Inflammatory macrophage treated with lipopolysaccharide for 1 hour (primary cell): ENCODE data around the gene CORO6.

Source experiments
- DNase-seq, 2 donors: peaks; one replicate each; pipeline ENCODE4 v3.0.0-alpha.2; 2020 to 2022

Gene CORO6

DNA sequence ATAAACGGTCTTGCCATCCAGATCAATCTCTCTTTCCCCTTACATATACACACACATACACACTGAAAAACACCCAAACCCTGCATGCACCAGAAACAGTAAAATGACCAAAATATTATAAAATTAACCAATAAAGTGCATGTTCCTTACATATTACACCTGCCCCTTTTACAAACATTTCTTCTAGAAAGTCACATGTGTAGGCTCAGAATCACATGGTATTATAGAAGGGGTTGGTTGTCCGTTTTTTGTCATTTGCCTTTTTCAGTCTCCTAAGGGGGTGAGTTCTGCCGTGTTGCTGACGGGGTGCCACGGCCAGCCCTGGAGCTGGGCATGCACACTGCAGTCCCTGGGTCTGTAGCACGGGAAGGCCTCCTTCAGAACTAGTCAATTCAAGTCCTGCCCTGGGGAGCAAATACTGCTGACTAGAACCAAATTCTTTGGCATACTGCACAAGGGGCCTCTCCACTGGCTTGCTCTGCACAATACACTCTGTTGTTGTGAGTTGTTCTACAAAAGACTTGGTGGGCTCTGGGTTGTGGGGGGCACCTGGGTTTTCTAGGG is 8.0 kb upstream of the CORO6 start:
- no peak for DNase-seq

DNA sequence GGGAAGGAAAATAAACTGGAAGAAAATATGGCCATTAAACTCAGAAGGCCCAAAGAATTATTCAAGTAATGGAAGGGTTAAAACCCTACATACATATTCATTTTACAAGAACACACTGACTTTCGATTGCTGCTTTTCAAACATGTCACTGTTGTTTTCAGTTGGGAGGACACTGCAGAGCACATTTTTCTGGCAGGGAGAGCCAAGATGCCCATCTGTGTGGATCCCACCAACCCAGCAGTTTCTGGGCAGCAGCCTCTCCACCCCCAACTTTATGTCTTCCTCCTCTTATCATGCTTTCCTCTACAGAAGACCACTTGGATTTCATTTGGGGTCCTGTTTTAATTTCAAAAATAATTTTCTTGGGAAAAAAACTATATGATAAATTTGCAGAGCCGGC is 7.1 kb upstream of the CORO6 start:
- DNase-seq: no peak

GRCh38 chr17:29628644-29629043 is 5.9 kb upstream of the CORO6 start:
- DNase-seq: no peak

GRCh38 chr17:29627951-29628350 is 5.2 kb upstream of the CORO6 start:
- DNase-seq: no peak

DNA sequence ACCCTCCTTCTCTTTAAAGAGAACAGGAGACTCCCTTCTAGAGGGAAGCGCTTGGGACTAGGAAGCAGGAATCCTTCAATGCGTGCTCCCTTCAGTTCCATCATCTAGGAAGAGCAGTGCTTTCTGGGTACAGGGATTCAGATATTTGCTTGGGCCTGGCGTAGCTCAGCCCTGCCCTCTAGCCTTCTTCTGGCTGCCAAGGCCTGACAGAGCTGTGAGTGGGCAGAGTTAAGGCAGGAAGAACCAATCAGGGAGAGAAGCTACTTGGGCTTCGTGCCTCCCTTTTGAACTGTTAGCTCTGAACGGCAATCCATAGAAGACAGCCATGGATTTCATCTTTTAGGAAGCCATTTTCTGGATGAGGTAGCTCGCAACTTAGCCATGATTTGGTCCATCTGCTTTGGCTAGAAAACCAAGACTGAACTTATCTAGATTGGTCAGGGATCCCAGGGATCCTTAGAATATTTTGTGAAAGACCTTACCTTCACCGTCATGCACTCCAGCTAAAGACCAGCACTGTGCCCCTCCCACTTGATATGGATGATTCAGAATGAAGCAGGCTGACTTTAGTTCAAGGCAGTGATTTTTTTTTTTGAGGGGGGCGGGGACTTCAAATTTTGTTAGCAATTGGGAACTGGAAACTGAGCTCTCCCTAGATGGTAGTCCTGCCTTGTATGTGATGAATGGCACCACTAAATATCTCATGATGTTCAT is 2.5 kb upstream of the CORO6 start:
- no peak for DNase-seq

DNA sequence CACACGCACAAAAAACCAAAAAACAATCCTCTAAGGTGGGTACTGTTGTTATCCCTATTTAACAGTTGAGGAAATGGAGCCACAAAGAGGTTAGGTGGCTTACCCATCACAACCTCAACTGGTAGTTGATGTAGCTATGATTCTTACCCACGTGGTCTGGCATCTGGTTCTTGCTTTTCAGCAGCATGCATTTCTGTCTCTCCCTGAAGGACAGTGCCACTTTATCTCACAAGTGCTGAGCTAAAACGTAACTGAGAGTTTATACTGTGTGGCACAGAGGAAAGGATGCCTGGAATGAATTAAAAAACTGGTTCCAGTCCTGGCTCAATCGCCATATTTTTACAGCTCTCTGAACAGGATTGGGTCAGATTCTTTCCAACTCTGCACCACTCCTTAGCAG is 1.9 kb upstream of the CORO6 start:
- no peak for DNase-seq

DNA sequence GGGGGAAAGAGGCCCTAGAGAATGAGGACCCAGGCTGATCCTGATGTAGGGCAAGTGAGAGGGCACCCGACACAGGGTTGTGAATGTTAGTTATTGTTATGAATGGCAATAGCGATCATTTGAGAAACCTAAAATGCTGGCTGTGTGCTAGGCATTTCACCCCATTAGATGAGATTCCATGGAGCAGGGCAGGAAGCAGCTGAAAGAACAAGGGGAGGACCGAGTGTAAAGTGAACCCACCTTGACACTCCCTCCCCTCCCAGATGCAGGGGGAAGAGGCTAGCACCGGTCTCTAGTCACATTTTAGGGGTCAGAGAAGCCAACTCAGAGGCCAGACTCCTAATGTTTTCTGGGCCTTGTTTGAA is 553 bp upstream of the CORO6 start:
- no peak for DNase-seq

GRCh38 chr17:29621751-29622194 is 939 bp downstream of the CORO6 start:
- DNase-seq: no peak

DNA sequence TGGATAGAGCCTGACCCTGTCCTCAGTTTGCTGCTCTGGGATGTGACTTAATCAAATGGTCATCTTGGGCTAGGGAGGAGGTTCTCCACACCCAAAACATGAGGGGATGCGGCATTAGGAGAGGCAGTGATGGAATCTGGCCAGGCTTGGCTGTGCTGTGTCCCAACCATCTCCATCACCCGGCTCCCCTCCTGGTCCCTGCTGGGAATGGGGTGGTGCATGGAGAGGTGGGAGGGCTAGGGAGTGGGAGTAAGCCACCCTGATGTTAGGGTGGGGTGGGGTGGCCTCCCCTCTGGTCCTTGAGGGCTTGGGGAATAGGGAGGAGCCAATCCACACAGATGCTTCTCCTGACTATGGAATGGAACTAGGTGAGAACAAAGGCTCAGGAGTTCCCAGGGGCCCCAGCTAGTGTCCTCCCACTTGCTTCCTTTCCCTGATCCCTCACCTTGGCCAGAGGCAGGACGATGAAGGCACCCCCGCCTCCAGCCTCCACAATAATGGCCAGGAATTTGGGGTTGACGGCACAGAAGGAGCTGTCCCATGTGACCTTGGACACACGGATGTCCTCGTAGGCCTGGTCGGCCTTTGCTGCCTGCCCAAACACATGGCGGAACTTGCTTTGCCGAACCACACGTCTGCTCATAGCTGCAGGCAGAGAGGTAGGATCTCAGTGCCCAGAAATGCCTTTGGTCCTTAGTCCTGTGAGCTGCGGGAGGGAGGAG is 1.8 kb downstream of the CORO6 start:
- no peak for DNase-seq

GRCh38 chr17:29620271-29620670 is 2.4 kb downstream of the CORO6 start:
- DNase-seq: no peak

DNA sequence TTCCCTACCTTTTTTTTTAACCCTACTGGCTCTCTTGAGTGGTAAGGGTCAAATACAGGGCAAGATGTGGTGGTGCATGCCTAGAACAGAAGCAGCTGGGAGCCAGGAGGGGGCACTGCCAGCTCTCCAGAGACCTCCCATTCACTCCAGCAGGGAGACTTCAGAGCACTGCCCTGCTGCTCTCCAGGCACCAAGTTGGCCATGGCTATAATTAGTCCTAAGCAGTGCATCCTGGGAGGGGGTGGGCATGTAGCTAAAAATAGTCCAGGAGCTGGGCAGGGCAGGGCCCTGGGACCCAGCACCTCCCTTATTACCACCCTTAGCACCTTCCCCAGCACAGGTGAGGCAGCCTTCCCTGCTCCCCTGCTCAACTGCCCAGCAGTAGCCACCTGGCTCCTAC is 3.5 kb downstream of the CORO6 start:
- DNase-seq: no peak

DNA sequence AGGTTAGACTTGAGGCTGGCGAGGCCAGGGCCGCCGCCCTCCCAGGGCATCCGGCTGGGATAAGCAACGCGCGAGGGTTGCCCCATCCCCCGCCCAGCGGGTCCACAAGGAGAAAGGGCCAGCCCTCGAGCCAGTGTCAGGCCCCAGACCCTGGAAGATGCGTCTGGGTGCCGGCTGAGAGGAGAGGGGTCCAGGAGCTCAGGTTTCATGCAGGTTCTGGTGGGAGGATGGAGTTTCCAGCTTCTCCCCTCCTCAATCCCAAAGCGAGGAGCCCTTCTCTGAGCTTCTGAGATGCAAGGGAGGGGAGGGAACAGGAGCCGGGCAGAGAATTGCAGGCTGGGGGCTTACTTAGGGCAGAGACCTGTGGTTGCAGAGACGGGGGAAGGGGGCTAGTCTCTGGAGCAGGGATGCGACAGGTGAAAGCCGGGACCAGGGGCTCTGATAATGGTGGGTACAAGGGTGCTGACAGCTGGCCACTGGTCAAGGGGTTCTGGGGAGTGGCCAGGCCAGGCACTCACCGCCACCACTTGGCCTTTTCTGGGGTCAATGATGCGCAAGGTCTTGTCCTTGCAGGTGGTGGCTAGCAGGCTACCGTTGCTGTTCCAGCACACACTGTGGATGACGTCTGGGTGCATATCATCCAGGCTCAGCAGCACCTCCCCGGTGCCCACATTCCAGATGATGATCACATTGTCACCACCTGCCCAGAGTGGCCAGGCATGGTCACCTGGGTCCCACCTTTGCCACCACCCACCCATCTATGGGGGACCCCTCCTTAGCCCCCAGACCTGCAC is 4.2 kb downstream of the CORO6 start:
- DNase-seq: no peak

GRCh38 chr17:29617481-29618271 is 5.0 kb downstream of the CORO6 start:
- peak; percentile 67 to 86 for DNase-seq

DNA sequence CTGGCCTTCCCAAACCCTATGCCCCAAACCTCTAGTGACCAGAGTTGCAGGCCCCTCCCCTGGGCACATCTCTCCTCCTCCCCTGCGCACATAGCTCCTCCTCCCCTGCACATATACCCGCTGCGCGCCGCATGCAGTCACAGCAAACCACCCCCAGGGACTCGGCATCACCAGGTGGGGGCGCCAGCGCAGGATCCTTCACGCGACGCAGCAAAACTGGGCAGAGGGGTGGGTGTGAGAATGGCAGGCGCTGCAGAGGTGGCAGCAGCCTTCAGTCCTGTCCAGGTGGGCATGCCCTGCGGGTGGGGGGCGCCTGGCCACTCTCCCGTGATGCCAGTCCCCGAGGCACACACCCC is 5.6 kb downstream of the CORO6 start:
- peak; percentile 71 to 79 for DNase-seq

GRCh38 chr17:29616300-29617048 is 6.2 kb downstream of the CORO6 start:
- DNase-seq: no peak

DNA sequence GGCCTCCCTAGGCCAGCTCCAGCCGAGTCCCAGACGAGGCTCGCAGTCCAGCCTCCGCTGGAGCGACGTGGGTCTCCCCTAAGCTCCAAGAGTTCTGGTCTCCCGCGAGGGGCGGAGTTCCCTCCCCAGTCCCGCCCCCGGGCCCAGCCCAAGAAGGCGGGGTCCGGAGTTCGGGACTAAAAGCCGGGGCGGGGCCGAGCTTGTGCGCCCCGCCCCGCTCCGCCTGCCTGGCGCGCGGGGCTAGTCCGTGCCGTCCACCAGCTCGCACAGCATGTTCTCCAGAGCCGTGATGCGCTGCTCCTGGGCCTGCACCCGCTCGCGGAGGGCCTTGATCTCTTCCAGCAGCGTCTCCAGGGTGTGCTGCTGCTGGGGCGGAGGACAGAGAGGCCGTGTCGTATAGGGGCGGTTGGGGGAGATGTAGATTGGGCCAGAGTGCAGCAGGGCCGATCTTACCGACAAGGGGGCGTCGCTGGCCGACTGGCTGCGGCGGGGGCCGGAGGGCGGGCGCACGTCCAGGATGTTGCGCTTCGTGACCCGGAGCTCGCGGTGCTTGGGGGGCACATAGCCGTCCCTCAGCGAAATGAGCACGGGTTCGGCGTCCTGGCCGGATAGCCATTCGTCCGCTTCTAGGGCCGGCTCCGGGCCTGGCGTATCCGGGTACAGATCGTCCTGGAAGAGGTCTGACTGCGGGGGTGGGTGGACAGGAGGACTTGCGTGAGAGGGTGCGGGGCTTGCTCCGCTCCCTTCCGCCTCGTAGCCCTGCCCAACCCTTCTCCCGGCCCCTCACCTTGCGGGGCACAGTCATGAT is 7.0 kb downstream of the CORO6 start:
- DNase-seq: peak; percentile 80 to 93

DNA sequence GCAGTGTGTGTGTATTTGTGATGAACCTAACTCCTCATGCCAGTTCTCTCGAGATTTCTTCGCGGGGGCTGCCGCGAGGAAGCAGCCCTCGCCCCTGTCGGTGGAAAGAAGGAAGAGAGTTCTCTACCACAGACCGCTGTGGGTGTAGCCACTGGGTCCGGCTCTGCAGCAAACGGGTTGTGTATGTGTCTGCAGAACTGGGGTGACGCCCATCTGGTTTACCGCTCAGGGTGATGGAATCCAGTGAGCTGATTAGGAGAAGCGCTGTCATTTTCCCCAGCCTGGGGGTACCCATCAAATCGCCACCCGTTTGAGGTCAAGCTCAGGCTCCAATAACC is 7.7 kb downstream of the CORO6 start:
- DNase-seq: peak; percentile 64 to 66

DNA sequence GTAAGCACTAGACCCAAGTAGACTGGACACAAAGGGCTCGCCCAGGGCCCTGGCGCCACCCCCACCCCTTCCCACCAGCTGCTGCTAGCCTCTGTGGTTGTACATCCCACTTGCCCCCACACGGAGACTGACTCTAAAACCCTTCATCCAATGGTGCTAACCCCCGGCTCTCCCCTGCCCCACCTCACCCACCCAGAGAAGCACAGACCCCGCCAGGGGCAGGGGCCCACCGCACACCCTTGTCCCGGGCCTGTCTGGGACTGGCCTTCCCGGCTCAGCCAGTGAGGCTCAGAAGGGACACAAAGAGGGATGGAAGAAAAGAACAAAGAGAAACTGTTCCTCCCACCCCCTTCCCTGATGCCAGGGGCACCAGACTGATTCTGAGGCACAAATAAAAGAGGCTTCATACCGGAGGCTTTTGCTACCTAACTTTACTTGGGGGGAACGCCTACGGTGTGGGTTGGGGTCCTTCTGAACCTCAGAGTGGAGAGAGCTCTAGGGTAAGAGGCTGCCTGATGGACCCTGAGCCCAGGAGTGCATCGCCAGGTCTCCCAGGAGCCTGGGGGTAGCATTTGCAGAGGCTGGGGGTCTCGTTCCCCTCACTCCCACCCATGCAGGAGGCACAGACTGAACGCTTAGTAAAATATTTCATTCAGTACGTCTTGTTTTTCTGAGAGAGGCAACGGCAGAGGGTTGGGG is 8.2 kb downstream of the CORO6 start:
- DNase-seq: no peak

DNA sequence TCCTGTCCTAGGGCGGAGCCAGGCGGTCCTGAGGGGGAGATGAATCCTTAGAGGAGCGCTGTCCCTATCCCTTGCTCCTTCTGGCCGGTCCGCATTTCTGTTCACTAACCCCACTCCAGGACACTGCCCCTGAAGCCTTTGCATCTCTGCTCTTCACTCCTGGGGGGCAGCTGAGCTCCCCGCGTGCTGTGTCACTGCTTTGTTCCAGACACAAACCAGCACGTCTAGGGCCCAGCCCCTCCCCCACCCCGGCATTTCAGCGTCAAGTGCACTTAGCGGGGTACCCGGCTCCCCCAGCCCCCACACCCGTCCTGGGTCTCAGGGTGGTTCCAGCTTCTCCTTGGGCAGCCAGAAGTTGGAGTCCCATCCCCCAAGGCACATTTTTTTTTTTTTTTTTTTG is 8.9 kb downstream of the CORO6 start:
- DNase-seq: no peak

DNA sequence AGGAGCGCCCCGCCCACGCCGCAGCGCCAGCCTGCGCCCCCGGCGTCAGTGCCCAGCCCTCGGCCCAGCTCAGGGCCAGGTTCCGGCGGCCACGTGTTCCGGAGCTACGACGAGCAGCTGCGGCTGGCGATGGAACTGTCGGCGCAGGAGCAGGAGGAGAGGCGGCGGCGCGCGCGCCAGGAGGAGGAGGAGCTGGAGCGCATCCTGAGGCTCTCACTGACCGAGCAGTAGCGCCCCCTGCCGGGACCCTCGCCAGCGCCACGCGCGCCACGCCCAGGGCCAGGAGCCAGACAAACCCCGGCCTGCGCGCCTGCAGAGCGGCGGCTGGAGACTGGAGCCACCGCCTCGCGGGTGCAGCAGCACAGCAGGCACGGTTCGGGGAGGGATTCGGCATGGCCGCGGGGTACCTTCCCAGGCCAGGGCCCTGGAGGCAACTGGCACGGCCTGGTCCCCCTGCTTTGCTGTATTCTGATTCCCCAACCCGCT is 9.3 kb downstream of the CORO6 start:
- DNase-seq: peak; percentile 86 to 98
